ENCODE measurements around the gene PDGFRA. TPM values are rescaled to one million over a fixed set of nuclear protein-coding genes. Genes with fewer than 3 reads are reported as not detected.

The PDGFRA gene
- polyA plus RNA-seq, 1 donor from 2014 or later, result 0.43 TPM

DNA sequence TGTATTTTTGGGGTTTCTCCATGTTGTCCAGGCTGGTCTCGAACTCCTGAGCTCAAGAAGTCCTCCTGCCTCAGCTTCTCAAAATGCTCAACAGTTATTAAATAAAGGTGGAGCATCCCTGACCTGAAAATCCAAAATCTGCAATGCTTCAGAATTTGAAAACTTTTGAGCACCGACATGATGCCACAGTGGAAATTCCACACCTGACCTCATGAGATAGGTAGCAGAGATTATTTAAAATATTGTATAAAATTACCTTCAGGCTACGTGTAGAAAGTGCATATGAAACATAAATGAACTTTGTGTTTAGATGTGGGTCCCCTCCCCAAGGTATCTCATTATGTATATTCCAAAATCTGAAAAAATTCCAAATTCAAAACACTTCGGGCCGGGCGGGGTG, 42.7 kb upstream of the PDGFRA start:
- no peak overlapping the region for H2AFZ ChIP-seq (ENCODE audit: low read depth, low read length)
- H4K20me1 ChIP-seq (ENCODE audit: insufficient read depth), result no peaks in the 10 kb centered on the region
- no peak overlapping the region for H3K9ac ChIP-seq (ENCODE audit: low read length)
- no peaks in the 10 kb centered on the region for H3K36me3 ChIP-seq (ENCODE audit: insufficient read depth, low read length)
- no peak overlapping the region for H3K4me3 ChIP-seq (ENCODE audit: low read length)
- H3K9me2 ChIP-seq (ENCODE audit: insufficient read depth, low read length), result no peaks in the 10 kb centered on the region
- no peak overlapping the region for H3K27ac ChIP-seq (ENCODE audit: low read length)
- H3K79me2 ChIP-seq (replicated peaks; ENCODE audit: insufficient read depth, low read length), result no peaks in the 10 kb centered on the region
- no peaks in the 10 kb centered on the region for H3F3A ChIP-seq (ENCODE audit: insufficient read depth, low read length, poor library complexity, severe bottlenecking)
- TF ChIP-seq RAD21 (conservative IDR thresholded peaks at IDR 0.05), result no peak
- no peak for TF ChIP-seq SMC3 (conservative IDR thresholded peaks at IDR 0.05; ENCODE audit: poor library complexity)
- TF ChIP-seq EZH2 (IDR thresholded peaks at IDR 0.05; ENCODE audit: borderline replicate concordance, insufficient read depth, low read length, poor library complexity, severe bottlenecking), result no peak
- H3K27me3 ChIP-seq (ENCODE audit: insufficient read depth, low read depth, low read length), result no peaks in the 10 kb centered on the region
- no peaks in the 10 kb centered on the region for H3K9me3 ChIP-seq (ENCODE audit: low read length)
- no peak overlapping the region for H3K4me2 ChIP-seq (ENCODE audit: low read length)

- TF ChIP-seq MXI1 (conservative IDR thresholded peaks at IDR 0.05; ENCODE audit: poor library complexity, severe bottlenecking) (no peak), SMC3 (conservative IDR thresholded peaks at IDR 0.05; ENCODE audit: poor library complexity) (no peak), EZH2 (IDR thresholded peaks at IDR 0.05; ENCODE audit: borderline replicate concordance, insufficient read depth, low read length, poor library complexity, severe bottlenecking) (no peak), TAF1 (IDR thresholded peaks at IDR 0.05; ENCODE audit: low read depth) (no peak)
Measured at GRCh38 chr4:54187148-54187547, 41.9 kb upstream of the PDGFRA start.

DNA sequence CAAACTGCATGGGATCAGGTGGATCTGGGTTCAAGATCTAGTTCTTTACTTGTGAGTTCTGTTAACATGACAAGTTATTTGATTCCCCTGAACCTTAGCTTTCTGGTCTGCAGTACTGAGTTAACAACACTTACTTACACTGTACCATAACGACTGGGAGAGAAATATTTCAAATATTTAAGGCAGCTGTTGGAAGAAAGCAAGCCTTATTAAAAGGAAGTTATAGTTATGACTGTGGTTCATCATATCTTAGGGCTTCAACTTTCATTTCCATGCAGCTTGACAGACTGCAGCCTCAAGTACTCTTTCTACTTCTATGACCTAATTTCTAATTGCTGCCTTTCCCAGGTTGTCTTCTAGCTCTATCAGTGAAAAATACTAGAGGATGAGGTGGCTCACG, 40.0 kb upstream of the PDGFRA start:
- Histone ChIP-seq H3K9ac (ENCODE audit: low read length) (no peak overlapping the region), H3K4me2 (ENCODE audit: low read length) (no peak overlapping the region), H3K9me2 (ENCODE audit: insufficient read depth, low read length) (no peaks in the 10 kb centered on the region), H3F3A (ENCODE audit: insufficient read depth, low read length, poor library complexity, severe bottlenecking) (no peaks in the 10 kb centered on the region), H3K79me2 (replicated peaks; ENCODE audit: insufficient read depth, low read length) (no peaks in the 10 kb centered on the region), H3K9me3 (ENCODE audit: low read length) (no peaks in the 10 kb centered on the region), H3K36me3 (ENCODE audit: insufficient read depth, low read length) (no peaks in the 10 kb centered on the region), H3K27me3 (ENCODE audit: insufficient read depth, low read depth, low read length) (no peaks in the 10 kb centered on the region), H3K27ac (ENCODE audit: low read length) (no peak overlapping the region), H2AFZ (ENCODE audit: low read depth, low read length) (no peak overlapping the region), H3K4me3 (ENCODE audit: low read length) (no peak overlapping the region), H4K20me1 (ENCODE audit: insufficient read depth) (no peaks in the 10 kb centered on the region)
- TF ChIP-seq REST (IDR thresholded peaks at IDR 0.05; ENCODE audit: borderline replicate concordance) (no peak), TAF1 (IDR thresholded peaks at IDR 0.05; ENCODE audit: low read depth) (no peak), RAD21 (conservative IDR thresholded peaks at IDR 0.05) (no peak), EP300 (conservative IDR thresholded peaks at IDR 0.05; ENCODE audit: poor library complexity, severe bottlenecking) (no peak), MXI1 (conservative IDR thresholded peaks at IDR 0.05; ENCODE audit: poor library complexity, severe bottlenecking) (no peak), EZH2 (IDR thresholded peaks at IDR 0.05; ENCODE audit: borderline replicate concordance, insufficient read depth, low read length, poor library complexity, severe bottlenecking) (no peak), POLR2AphosphoS5 (IDR thresholded peaks at IDR 0.05) (no peak), SMC3 (conservative IDR thresholded peaks at IDR 0.05; ENCODE audit: poor library complexity) (no peak), CTCF (IDR thresholded peaks at IDR 0.05; ENCODE audit: poor library complexity, severe bottlenecking) (no peak)

More at GRCh38 chr4:54187148-54187547, 41.9 kb upstream of the PDGFRA start:
- H3K79me2 ChIP-seq (replicated peaks; ENCODE audit: insufficient read depth, low read length), result no peaks in the 10 kb centered on the region
- H4K20me1 ChIP-seq (ENCODE audit: insufficient read depth), result no peaks in the 10 kb centered on the region
- no peaks in the 10 kb centered on the region for H3K36me3 ChIP-seq (ENCODE audit: insufficient read depth, low read length)
- H3K27me3 ChIP-seq (ENCODE audit: insufficient read depth, low read depth, low read length), result no peaks in the 10 kb centered on the region
- H3K4me3 ChIP-seq (ENCODE audit: low read length), result no peak overlapping the region
- H3K9me2 ChIP-seq (ENCODE audit: insufficient read depth, low read length), result no peaks in the 10 kb centered on the region
- no peaks in the 10 kb centered on the region for H3K9me3 ChIP-seq (ENCODE audit: low read length)
- H3K27ac ChIP-seq (ENCODE audit: low read length), result no peak overlapping the region
- H2AFZ ChIP-seq (ENCODE audit: low read depth, low read length), result no peak overlapping the region
- H3K4me2 ChIP-seq (ENCODE audit: low read length), result no peak overlapping the region
- no peak overlapping the region for H3K9ac ChIP-seq (ENCODE audit: low read length)
- H3F3A ChIP-seq (ENCODE audit: insufficient read depth, low read length, poor library complexity, severe bottlenecking), result no peaks in the 10 kb centered on the region

All from neural cell (in vitro differentiated cells).